OCI-LY7 (cell line): ENCODE results near the gene TCF23. TPM values are rescaled to one million over a fixed set of nuclear protein-coding genes. Genes with fewer than 3 reads are reported as not detected.

ENCODE experiments used
- BruUV-seq: library from RNA; stranded (reverse); fragments of 400-500 nt; replicated peaks from 2 replicates; lab custom pipeline; 2021; lab: Mats Ljungman, UMichigan
- CTCF ChIA-PET: fragments of 300-600 bp; sonication (Branson Sonifier 250); formaldehyde crosslinking; loops from one replicate; lab custom pipeline; 2022; ENCODE audit warnings: antibody characterized with exemption; ENCODE audit not compliant: unreplicated experiment; lab: Charles Lee
- POLR2A ChIA-PET: fragments of 300-600 bp; sonication (Branson Sonifier 250); formaldehyde crosslinking; loops from one replicate; lab custom pipeline; 2022; ENCODE audit warnings: antibody characterized with exemption; lab: Charles Lee
- DNase-seq: peaks from one replicate; pipeline ENCODE4 v3.0.0-alpha.2; 2015; ENCODE audit warnings: low spot score
- H2AFZ ChIP-seq: fragments of 200-600 bp; sonication (generic), shearing (Covaris generic); 2 replicates; pipeline ENCODE4 v1.6.1; 2014; ENCODE audit warnings: mild to moderate bottlenecking, antibody characterized with exemption, low read length, moderate library complexity
- H3K27ac ChIP-seq: fragments of 200-600 bp; sonication (generic); 2 replicates; pipeline ENCODE4 v1.5.1; 2014; ENCODE audit warnings: mixed run types, low read depth, mild to moderate bottlenecking, moderate library complexity, low read length, inconsistent platforms; ENCODE audit not compliant: poor library complexity, severe bottlenecking
- H3K36me3 ChIP-seq: fragments of 200-600 bp; sonication (generic); 2 replicates; pipeline ENCODE4 v1.6.1; 2014; ENCODE audit warnings: mild to moderate bottlenecking, antibody characterized with exemption, low read length, moderate library complexity, mixed read lengths; ENCODE audit not compliant: insufficient read depth
- H3K4me1 ChIP-seq: fragments of 200-600 bp; sonication (generic); 2 replicates; pipeline ENCODE4 v1.5.1; 2014; ENCODE audit warnings: mild to moderate bottlenecking, low read length; ENCODE audit not compliant: insufficient read depth, poor library complexity, severe bottlenecking
- H3K4me2 ChIP-seq: fragments of 200-600 bp; sonication (generic); 2 replicates; pipeline ENCODE4 v1.6.1; 2014; ENCODE audit warnings: mild to moderate bottlenecking, low read length
- H3K4me3 ChIP-seq: fragments of 200-600 bp; sonication (generic); 2 replicates; pipeline ENCODE4 v1.5.1; 2014; ENCODE audit warnings: mild to moderate bottlenecking, low read depth, low read length; ENCODE audit not compliant: poor library complexity, severe bottlenecking
- H3K79me2 ChIP-seq: fragments of 200-600 bp; sonication (generic); 2 replicates; pipeline ENCODE4 v1.6.1; 2016; ENCODE audit warnings: low read depth, mild to moderate bottlenecking, low read length, moderate library complexity, mixed read lengths; ENCODE audit not compliant: insufficient read depth
- H3K9me2 ChIP-seq: fragments of 200-600 bp; sonication (generic); 2 replicates; pipeline ENCODE4 v1.6.1; 2016; ENCODE audit warnings: mild to moderate bottlenecking, low read length, mixed read lengths; ENCODE audit not compliant: insufficient read depth
- H3K9me3 ChIP-seq: fragments of 200-600 bp; sonication (generic); 2 replicates; pipeline ENCODE4 v1.6.1; 2014; ENCODE audit warnings: mild to moderate bottlenecking, mixed run types, low read length, mixed read lengths
- H4K20me1 ChIP-seq: fragments of 200-600 bp; sonication (generic); 2 replicates; pipeline ENCODE4 v1.6.1; 2014; ENCODE audit warnings: mild to moderate bottlenecking, antibody characterized with exemption, low read length, moderate library complexity, mixed read lengths; ENCODE audit not compliant: insufficient read depth
- EZH2phosphoT487 ChIP-seq: fragments of 200-600 bp; sonication (generic); IDR thresholded peaks from 2 replicates; pipeline ENCODE4 v1.6.1; 2018; ENCODE audit warnings: low read depth, borderline replicate concordance, mild to moderate bottlenecking, mixed run types, antibody characterized with exemption, low read length, moderate library complexity, mixed read lengths
- intact Hi-C: fragments of 100-400 bp; cut with micrococcal nuclease; formaldehyde crosslinking; loops from one replicate; pipeline ENCODE4 v1.10.0; 2022; ENCODE audit not compliant: unreplicated experiment
- total RNA-seq, 2 experiments: library from RNA; depleted of rRNA in 1 of 2; stranded (reverse); fragments of >200 nt in 1 of 2; shearing (Covaris generic) in 1 of 2; gene quantifications; 2 replicates each; pipeline ENCODE4 v1.2.3, GENCODE V29; 2014 to 2022
- TF ChIP-seq, protein P1 (sequence below): fragments of 200-600 bp; sonication (generic); conservative IDR thresholded peaks from 2 replicates; pipeline ENCODE4 v1.5.1; 2014; ENCODE audit warnings: mild to moderate bottlenecking, antibody characterized with exemption, low read length, moderate library complexity, mixed read lengths

TCF23 gene
- total RNA-seq, 2 experiments from 2014 or later = 0.25 TPM; not detected in 1

DNA sequence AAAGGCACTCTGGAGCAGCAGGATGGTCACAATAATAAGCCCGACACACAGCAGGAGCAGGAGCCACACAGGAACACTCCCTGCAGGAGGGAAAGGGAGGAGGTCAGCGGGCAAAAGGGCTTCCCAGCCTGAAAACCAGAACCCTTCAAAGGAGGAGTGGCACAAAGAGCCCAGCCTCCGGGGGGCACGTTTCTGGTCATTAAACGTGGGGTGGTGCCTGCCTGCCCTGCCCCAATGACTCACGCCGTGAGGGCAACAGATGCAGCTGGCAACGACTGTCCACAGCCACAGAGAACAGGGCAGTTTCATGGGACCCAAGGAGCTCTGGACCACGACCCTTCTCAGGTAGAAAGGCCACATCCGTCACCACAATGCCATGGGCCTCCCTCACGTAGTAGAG is 17.4 kb upstream of the TCF23 start:
- TF ChIP-seq EZH2phosphoT487 = no peak
- CTCF ChIA-PET = interaction anchor here (0.5 kb wide), 1 partner anchor 45 kb away, joined by 3 read pairs; the partner anchor contains the start of gene KHK
- H3K79me2 ChIP-seq = peaks cover 20% of the 10 kb centered on the region
- H3K4me1 ChIP-seq = peaks cover 20% of the 10 kb centered on the region
- no peak overlapping the region for H2AFZ ChIP-seq
- H3K36me3 ChIP-seq = peaks cover 56% of the 10 kb centered on the region
- POLR2A ChIA-PET = interaction anchor here (1.0 kb wide), 2 partner anchors 10 to 23 kb away, joined by 3 to 5 read pairs; no protein-coding TSS in a partner anchor
- peaks cover 5% of the 10 kb centered on the region; the same call in 1 of the 2 replicates for H4K20me1 ChIP-seq
- no peaks in the 10 kb centered on the region for H3K9me2 ChIP-seq
- H3K4me2 ChIP-seq = no peak overlapping the region
- H3K4me3 ChIP-seq = no peak overlapping the region
- intact Hi-C loops = loop anchor here (5.0 kb wide), 1 partner anchor 81 kb away; the partner anchor contains the start of genes ATRAID and SLC5A6
- no peaks in the 10 kb centered on the region for H3K9me3 ChIP-seq
- DNase-seq = no peak
- no peak overlapping the region for H3K27ac ChIP-seq
- no TSS peak for BruUV-seq

GRCh38 chr2:27133195-27133875 is 15.5 kb upstream of the TCF23 start:
- Histone ChIP-seq H4K20me1 (peaks cover 5% of the 10 kb centered on the region; the same call in 1 of the 2 replicates), H3K9me3 (no peaks in the 10 kb centered on the region), H3K27ac (peak overlapping the region; percentile 68), H3K4me2 (peak overlapping the region; percentile 99), H3K9me2 (no peaks in the 10 kb centered on the region), H3K4me1 (peaks cover 20% of the 10 kb centered on the region), H2AFZ (no peak overlapping the region; the same call in 1 of the 2 replicates), H3K4me3 (peak overlapping the region; percentile 96), H3K79me2 (peaks cover 20% of the 10 kb centered on the region), H3K36me3 (peaks cover 52% of the 10 kb centered on the region)
- POLR2A ChIA-PET = interaction anchor here (1.0 to 2.2 kb wide), 10 partner anchors 26 to 130 kb away, joined by 3 to 13 read pairs (median 4); partner anchors contain the start of genes ATRAID, SLC30A3 and SLC5A6
- TF ChIP-seq, protein P1, sequence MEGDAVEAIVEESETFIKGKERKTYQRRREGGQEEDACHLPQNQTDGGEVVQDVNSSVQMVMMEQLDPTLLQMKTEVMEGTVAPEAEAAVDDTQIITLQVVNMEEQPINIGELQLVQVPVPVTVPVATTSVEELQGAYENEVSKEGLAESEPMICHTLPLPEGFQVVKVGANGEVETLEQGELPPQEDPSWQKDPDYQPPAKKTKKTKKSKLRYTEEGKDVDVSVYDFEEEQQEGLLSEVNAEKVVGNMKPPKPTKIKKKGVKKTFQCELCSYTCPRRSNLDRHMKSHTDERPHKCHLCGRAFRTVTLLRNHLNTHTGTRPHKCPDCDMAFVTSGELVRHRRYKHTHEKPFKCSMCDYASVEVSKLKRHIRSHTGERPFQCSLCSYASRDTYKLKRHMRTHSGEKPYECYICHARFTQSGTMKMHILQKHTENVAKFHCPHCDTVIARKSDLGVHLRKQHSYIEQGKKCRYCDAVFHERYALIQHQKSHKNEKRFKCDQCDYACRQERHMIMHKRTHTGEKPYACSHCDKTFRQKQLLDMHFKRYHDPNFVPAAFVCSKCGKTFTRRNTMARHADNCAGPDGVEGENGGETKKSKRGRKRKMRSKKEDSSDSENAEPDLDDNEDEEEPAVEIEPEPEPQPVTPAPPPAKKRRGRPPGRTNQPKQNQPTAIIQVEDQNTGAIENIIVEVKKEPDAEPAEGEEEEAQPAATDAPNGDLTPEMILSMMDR = no peak
- TF ChIP-seq EZH2phosphoT487 = no peak
- CTCF ChIA-PET = interaction anchor here (0.6 to 1.7 kb wide), 11 partner anchors 8 to 288 kb away, joined by 3 to 18 read pairs (median 4); no protein-coding TSS in a partner anchor
- TSS peak; percentile 51 for BruUV-seq
- no peak for DNase-seq
- intact Hi-C loops = loop anchor here (5.0 kb wide), 1 partner anchor 79 kb away; the partner anchor contains the start of genes ATRAID and SLC5A6

DNA sequence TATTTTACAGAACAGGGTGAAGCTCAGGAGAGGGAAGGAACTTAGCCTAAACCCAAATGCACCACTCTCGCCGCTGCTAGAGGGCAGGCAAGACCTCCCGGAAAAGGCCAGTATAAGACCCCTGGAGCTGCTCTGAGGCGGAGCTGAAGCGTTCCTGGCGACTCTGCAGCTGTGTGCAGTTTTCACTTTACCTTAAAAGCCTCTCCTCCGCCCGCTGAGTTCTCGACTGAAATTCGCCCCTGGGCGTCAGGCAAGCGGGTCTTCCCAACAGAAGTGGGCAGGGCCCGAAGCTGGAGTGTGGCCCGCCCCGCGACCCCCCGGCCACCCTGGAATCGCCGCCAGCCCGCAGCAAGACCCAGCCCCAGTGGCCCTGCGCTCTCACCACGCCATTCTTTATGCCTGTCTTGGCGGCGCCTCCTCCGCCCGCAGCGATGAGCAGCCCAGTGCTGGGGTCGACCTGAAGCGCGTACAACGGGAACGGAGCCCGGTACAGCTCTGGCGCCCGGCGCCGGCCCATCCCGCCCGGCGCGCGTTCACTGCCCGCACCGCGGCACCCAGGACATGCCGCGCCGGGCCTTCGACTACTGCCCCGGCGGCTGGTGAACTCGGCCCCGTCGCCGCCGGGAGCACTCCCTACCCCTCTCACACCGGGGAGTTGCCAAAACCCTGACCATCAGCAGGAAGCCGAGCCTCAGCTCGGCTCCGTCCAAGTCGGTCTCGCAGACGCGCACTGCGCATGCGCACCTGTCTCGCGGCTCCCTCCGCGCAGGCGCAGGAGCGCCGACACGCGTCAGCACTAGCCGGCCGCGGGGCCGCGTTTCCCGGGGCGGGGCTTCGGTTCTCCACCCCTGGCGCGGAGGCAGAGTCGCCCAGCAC is 14.7 kb upstream of the TCF23 start, which contains the start of gene PREB:
Gene PREB (minus strand): TSS at position 732 of the 876 bp plus-strand sequence. CDS start 215 bp downstream, at position 517.
- H3K4me3 ChIP-seq = peak within 1 kb of the TSS; percentile 96
- H3K79me2 ChIP-seq = peaks cover 20% of the 10 kb centered on the region
- intact Hi-C loops = loop anchor here (1.0 to 5.0 kb wide), 4 partner anchors 31 to 78 kb away; partner anchors contain the start of genes ATRAID and SLC5A6
- peak within 1 kb of the TSS; percentile 68 for H3K27ac ChIP-seq
- H2AFZ ChIP-seq = peak within 1 kb of the TSS; percentile 87; the same call in 1 of the 2 replicates
- H4K20me1 ChIP-seq = peaks cover 5% of the 10 kb centered on the region; the same call in 1 of the 2 replicates
- POLR2A ChIA-PET = interaction anchor here (0.5 to 2.2 kb wide), 20 partner anchors 9 to 1852 kb away, joined by 3 to 13 read pairs (median 4); partner anchors contain the start of genes ATRAID, SLC30A3 and SLC5A6
- H3K4me1 ChIP-seq = peaks cover 20% of the 10 kb centered on the region
- TF ChIP-seq, protein P1 = peak; percentile 79
- TF ChIP-seq EZH2phosphoT487 = no peak
- CTCF ChIA-PET = interaction anchor here (0.5 to 1.7 kb wide), 14 partner anchors 9 to 288 kb away, joined by 3 to 18 read pairs (median 3); no protein-coding TSS in a partner anchor
- H3K9me2 ChIP-seq = no peaks in the 10 kb centered on the region
- peak; percentile 99 for DNase-seq
- peaks cover 44% of the 10 kb centered on the region for H3K36me3 ChIP-seq
- H3K4me2 ChIP-seq = peak within 1 kb of the TSS; percentile 99
- H3K9me3 ChIP-seq = no peaks in the 10 kb centered on the region
- BruUV-seq = no TSS peak
